Fibroblast of peridontal ligament (primary cell): ENCODE data around the gene PLEKHJ1.
A peak's percentile ranks its signal among the peaks of the same experiment; 100 is the strongest.

ENCODE experiments used
- DNase-seq: peaks from one replicate; pipeline ENCODE4 v3.0.0-alpha.2; 2010; ENCODE audit errors: extremely low read depth

The PLEKHJ1 gene

GRCh38 chr19:2269244-2270156, 33.4 kb upstream of the PLEKHJ1 start:
- DNase-seq, result peak; percentile 94

- no peak for DNase-seq
These were observed 32.7 kb upstream of the PLEKHJ1 start for GRCh38 chr19:2268861-2269243.

- no peak for DNase-seq
These were observed 32.3 kb upstream of the PLEKHJ1 start for GRCh38 chr19:2268480-2268830.

- DNase-seq, result peak; percentile 58
These were observed 30.3 kb upstream of the PLEKHJ1 start for GRCh38 chr19:2266183-2266993.

GRCh38 chr19:2261438-2262172, 25.5 kb upstream of the PLEKHJ1 start:
- DNase-seq, result no peak

GRCh38 chr19:2260341-2260805, 24.2 kb upstream of the PLEKHJ1 start:
- peak; percentile 42 for DNase-seq

- peak; percentile 41 for DNase-seq
These were observed 23.2 kb upstream of the PLEKHJ1 start for GRCh38 chr19:2259336-2259735.

- DNase-seq, result no peak
These were observed 20.0 kb upstream of the PLEKHJ1 start, which contains the start of gene JSRP1 for GRCh38 chr19:2255982-2256685. Gene JSRP1, minus strand, starts transcription at chr19:2256417. Its CDS starts 1,103 bp downstream, at chr19:2255314.

GRCh38 chr19:2255112-2255845, 19.1 kb upstream of the PLEKHJ1 start:
- DNase-seq, result no peak

- DNase-seq, result no peak
These were observed 18.1 kb upstream of the PLEKHJ1 start for GRCh38 chr19:2254064-2254872.

- DNase-seq, result no peak
These were observed 17.3 kb upstream of the PLEKHJ1 start for GRCh38 chr19:2253106-2254063.

- no peak for DNase-seq
These were observed 16.6 kb upstream of the PLEKHJ1 start for GRCh38 chr19:2252797-2253105.

- DNase-seq, result no peak
These were observed 16.1 kb upstream of the PLEKHJ1 start for GRCh38 chr19:2252055-2252796.

- DNase-seq, result no peak
These were observed 15.3 kb upstream of the PLEKHJ1 start for GRCh38 chr19:2251106-2252054.

- no peak for DNase-seq
These were observed 14.6 kb upstream of the PLEKHJ1 start for GRCh38 chr19:2250766-2251105.

- DNase-seq, result no peak
These were observed 14.0 kb upstream of the PLEKHJ1 start for GRCh38 chr19:2249880-2250765.
